K562 (cell line): ENCODE results near the gene BDKRB2. TPM values are rescaled to one million over a fixed set of nuclear protein-coding genes. Genes with fewer than 3 reads are reported as not detected.
A peak's percentile ranks its signal among the peaks of the same experiment; 100 is the strongest.

Source experiments
- ATAC-seq: fragments of 200-7000 bp; cut with Tn5 transposase; 3 replicates; pipeline ENCODE4 v1.9.1; 2020; ENCODE audit warnings: moderate library complexity
- BruUV-seq: library from RNA; stranded (reverse); fragments of 400-500 nt; replicated peaks from 2 replicates; lab custom pipeline; 2021; lab: Mats Ljungman, UMichigan
- CTCF ChIA-PET: fragments of 300-600 bp; formaldehyde crosslinking; extraction: SDS; loops from one replicate; lab custom pipeline; 2021; ENCODE audit warnings: low intra/inter-chr PET ratio; lab: Yijun Ruan, JAX
- POLR2A ChIA-PET: fragments of 300-600, 350-650 bp; sonication (Branson Sonifier 250); formaldehyde crosslinking; extraction: SDS; loops from one replicate; lab custom pipeline; 2021; ENCODE audit warnings: antibody characterized with exemption, inconsistent platforms; lab: Yijun Ruan, JAX
- DNase-seq, 4 experiments: peaks; one replicate each; pipeline versions ENCODE4 v3.0.0 to v3.0.0-alpha.2; 2011 to 2018; ENCODE audit warnings: low spot score in 3 of 4, mixed read lengths in 3 of 4; ENCODE audit errors: extremely low read depth in 1 of 4
- FAIRE-seq: peaks from 2 replicates; lab custom pipeline; 2011; peaks lifted over from hg19 to GRCh38; lab: Jason Lieb, UNC
- H2AFZ ChIP-seq: 2 replicates; pipeline ENCODE4 v1.6.0; 2011; ENCODE audit warnings: low read depth, low read length, control low read depth, inconsistent platforms
- H3K27ac ChIP-seq: fragments of 200-600 bp; 3 replicates; pipeline ENCODE4 v1.8.0; 2011; ENCODE audit warnings: low read depth, mild to moderate bottlenecking, control low read depth, inconsistent platforms, low read length, moderate library complexity, mixed read lengths; ENCODE audit errors: extremely low read depth
- H3K27me3 ChIP-seq, 2 experiments: fragments of 300-600 bp in 1 of 2; 2 replicates in 1 of 2; 3 replicates in 1 of 2; pipeline versions ENCODE4 v1.6.0 to v1.8.0; 2011; ENCODE audit warnings: inconsistent platforms in 2 of 2, low read length in 2 of 2, mild to moderate bottlenecking in 1 of 2, mixed read lengths in 1 of 2, moderate library complexity in 1 of 2; ENCODE audit not compliant: control insufficient read depth in 2 of 2, insufficient read depth in 2 of 2
- H3K36me3 ChIP-seq: fragments of 300-600 bp; 3 replicates; pipeline ENCODE4 v1.8.0; 2011; ENCODE audit warnings: mild to moderate bottlenecking, low read length, inconsistent platforms; ENCODE audit not compliant: control insufficient read depth, insufficient read depth
- H3K4me1 ChIP-seq, 2 experiments: fragments of 200-600 bp in 1 of 2; replicated peaks in 1 of 2; 2 replicates in 1 of 2; 3 replicates in 1 of 2; pipeline versions ENCODE4 v1.5.1 to v1.8.0; 2011; ENCODE audit warnings: inconsistent platforms in 2 of 2, low read length in 2 of 2, mild to moderate bottlenecking in 1 of 2, mixed read lengths in 1 of 2, moderate library complexity in 1 of 2; ENCODE audit not compliant: control insufficient read depth in 2 of 2, insufficient read depth in 2 of 2
- H3K4me2 ChIP-seq: 2 replicates; pipeline ENCODE4 v1.6.1; 2011; ENCODE audit warnings: low read length, control low read depth, inconsistent platforms, mixed read lengths; ENCODE audit not compliant: insufficient read depth
- H3K4me3 ChIP-seq: fragments of 200-600 bp; sonication (generic), shearing (Covaris generic); 2 replicates; pipeline ENCODE4 v1.5.1; 2016; ENCODE audit warnings: control low read depth, inconsistent platforms
- H3K79me2 ChIP-seq: fragments of 200-600 bp; 3 replicates; pipeline ENCODE4 v1.8.0; 2011; ENCODE audit warnings: low read length, inconsistent platforms; ENCODE audit not compliant: control insufficient read depth, insufficient read depth
- H3K9ac ChIP-seq, 2 experiments: 2 replicates each; pipeline versions ENCODE4 v1.6.0 to v1.6.1; 2011; ENCODE audit warnings: low read depth in 2 of 2, low read length in 2 of 2, control low read depth in 1 of 2, inconsistent platforms in 1 of 2, mild to moderate bottlenecking in 1 of 2, mixed read lengths in 1 of 2; ENCODE audit not compliant: insufficient read depth in 1 of 2
- H3K9me1 ChIP-seq: one replicate; pipeline ENCODE4 v1.6.0; 2011; ENCODE audit warnings: inconsistent platforms, mild to moderate bottlenecking, low read length, moderate library complexity; ENCODE audit not compliant: control insufficient read depth, insufficient read depth
- H3K9me3 ChIP-seq: replicated peaks from 2 replicates; pipeline ENCODE4 v1.5.1; 2011; ENCODE audit warnings: low read depth, low read length, inconsistent platforms; ENCODE audit not compliant: control insufficient read depth, insufficient read depth
- H4K20me1 ChIP-seq: replicated peaks from 2 replicates; pipeline ENCODE4 v1.6.1; 2011; ENCODE audit warnings: low read length, inconsistent platforms, mixed read lengths; ENCODE audit not compliant: control insufficient read depth, insufficient read depth
- CEBPG ChIP-seq, 3 experiments: fragments of 200-800 bp in 1 of 3; sonication (Bioruptor generic) in 1 of 3; sonication (generic) in 1 of 3; formaldehyde crosslinking in 1 of 3; IDR thresholded peaks in 2 of 3; conservative IDR thresholded peaks in 1 of 3; 2 replicates each; pipeline versions ENCODE4 v1.6.1 to v1.8.0; 2016 to 2022; ENCODE audit warnings: missing compliant biosample characterization in 2 of 3, missing genetic modification characterization in 2 of 3, mild to moderate bottlenecking in 1 of 3, missing genetic modification reagents in 1 of 3
- WGBS: fragments of 100-300 bp; shearing (Covaris generic); methylation state at CpG from one replicate; pipeline ENCODE4 v1.1.6; 2016; ENCODE audit warnings: low coverage, mixed read lengths; ENCODE audit not compliant: insufficient coverage; ENCODE audit errors: missing lambda C conversion rate; 5-methylcytosine and 5-hydroxymethylcytosine counted together
- in situ Hi-C: fragments of 300-500 bp; cut with MboI; formaldehyde crosslinking; loops from 4 replicates; pipeline ENCODE4 v1.15.0; 2018; ENCODE audit warnings: inconsistent platforms, mixed read lengths
- intact Hi-C: fragments of 100-400 bp; cut with micrococcal nuclease; formaldehyde crosslinking; loops from 2 replicates; pipeline ENCODE4 v1.14.2; 2022
- polyA plus RNA-seq, 8 experiments: library from polyadenylated mRNA; depleted of rRNA in 4 of 8; stranded (reverse) in 5 of 8; unstranded in 3 of 8; fragments of >200 nt; fragmentation: Nextera tagmentation in 2 of 8; fragmentation: Illumina TruSeq in 1 of 8; extraction: Ambion mirVana in 2 of 8; extraction: Trizol in 1 of 8; gene quantifications; 2 replicates each; pipeline versions ENCODE4 v1.2.1 to v1.2.3, GENCODE V29; 2011 to 2014; ENCODE audit warnings: inconsistent platforms in 1 of 8, missing spikeins in 1 of 8
- total RNA-seq, 7 experiments: library from RNA; depleted of rRNA in 6 of 7; stranded (reverse); fragments of >200 nt in 6 of 7; fragmentation: Illumina TruSeq in 2 of 7; extraction: Trizol in 2 of 7; gene quantifications; 2 replicates each; pipeline versions ENCODE4 v1.2.1 to v1.2.3, GENCODE V29; 2011 to 2021; ENCODE audit warnings: low replicate concordance in 1 of 7
- TF ChIP-seq, protein P1 (sequence below): fragments of 250-450 bp; sonication (Bioruptor Pico); IDR thresholded peaks from 2 replicates; pipeline ENCODE4 v1.5.0; 2021; ENCODE audit warnings: mild to moderate bottlenecking, borderline replicate concordance

The BDKRB2 gene
- total and polyA plus RNA-seq, 9 of the 15 experiments (the other 6 are each of a cell fraction or from before 2014, with no cell fraction given) = 0.02 TPM; not detected in 8

DNA sequence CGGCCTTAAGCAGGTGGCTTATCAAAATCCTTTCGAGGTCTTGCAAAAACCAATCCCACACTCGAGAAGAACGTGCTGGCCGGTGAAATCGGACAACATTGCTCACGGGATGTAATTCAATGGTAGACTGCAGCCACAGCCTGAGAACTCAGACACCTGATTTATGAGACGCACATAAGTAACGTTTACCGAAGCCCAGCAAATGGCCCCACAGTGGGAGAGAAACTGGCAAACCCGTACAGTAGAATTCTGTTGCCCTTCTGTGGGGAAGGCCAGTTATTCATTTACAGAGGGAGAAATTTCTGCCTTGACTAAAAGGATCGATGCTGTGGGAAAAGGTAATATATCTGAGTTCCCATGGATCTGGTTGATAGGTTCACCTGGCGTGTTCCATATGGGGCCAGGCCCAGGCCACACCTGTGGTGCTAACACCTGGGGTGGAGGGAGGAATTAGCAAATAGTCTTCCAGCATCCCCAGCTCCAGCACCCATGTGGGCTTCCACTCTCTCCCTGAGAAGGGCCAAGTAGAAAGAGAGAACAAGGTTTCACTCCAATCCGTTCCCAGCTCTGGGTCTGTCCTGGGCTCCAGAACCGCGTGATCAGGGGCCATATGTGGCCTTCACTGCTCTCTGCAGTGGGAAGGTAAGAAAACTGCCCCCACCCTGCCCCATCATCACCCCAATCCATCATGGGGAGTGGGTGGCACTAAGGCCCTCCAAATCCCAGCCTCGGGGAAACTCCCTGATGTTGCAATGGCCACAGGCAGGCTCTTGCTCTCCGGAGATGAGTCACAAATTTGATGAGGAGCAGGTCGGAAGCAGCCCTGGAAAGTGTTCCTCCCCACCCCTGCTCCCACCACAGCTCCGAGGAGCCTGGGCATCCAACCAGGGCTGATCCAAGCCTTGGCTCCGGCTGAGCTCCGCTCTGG, 64.1 kb downstream of the BDKRB2 start:
- ATAC-seq (no peak), FAIRE-seq (no peak), DNase-seq (no peak)
- ChIA-PET CTCF (no interaction called here), POLR2A (interaction anchor here (0.6 kb wide), 1 partner anchor 8 kb away, joined by 6 read pairs; no protein-coding TSS in a partner anchor)
- Histone ChIP-seq H4K20me1 (no peaks in the 10 kb centered on the region), H3K9me3 (no peaks in the 10 kb centered on the region), H3K9ac (no peak overlapping the region), H3K79me2 (no peaks in the 10 kb centered on the region), H3K4me1 (peaks cover 0 to 4% of the 10 kb centered on the region in 2 experiments; a peak in 2 of 5 replicates), H3K9me1 (no peaks in the 10 kb centered on the region), H3K27ac (no peak overlapping the region), H3K4me2 (no peak overlapping the region), H3K27me3 (peaks cover 3 to 41% of the 10 kb centered on the region in 2 experiments; a peak in 4 of 5 replicates), H2AFZ (no peak overlapping the region), H3K36me3 (no peaks in the 10 kb centered on the region), H3K4me3 (no peak overlapping the region)
- WGBS = 3% methylated on average over 19 of the region's 22 CpGs
- intact Hi-C loops (no loop called here), in situ Hi-C loops (loop anchor here (10.0 to 25.0 kb wide), 2 partner anchors 154 to 706 kb away; no protein-coding TSS in a partner anchor)
- TF ChIP-seq, protein P1, sequence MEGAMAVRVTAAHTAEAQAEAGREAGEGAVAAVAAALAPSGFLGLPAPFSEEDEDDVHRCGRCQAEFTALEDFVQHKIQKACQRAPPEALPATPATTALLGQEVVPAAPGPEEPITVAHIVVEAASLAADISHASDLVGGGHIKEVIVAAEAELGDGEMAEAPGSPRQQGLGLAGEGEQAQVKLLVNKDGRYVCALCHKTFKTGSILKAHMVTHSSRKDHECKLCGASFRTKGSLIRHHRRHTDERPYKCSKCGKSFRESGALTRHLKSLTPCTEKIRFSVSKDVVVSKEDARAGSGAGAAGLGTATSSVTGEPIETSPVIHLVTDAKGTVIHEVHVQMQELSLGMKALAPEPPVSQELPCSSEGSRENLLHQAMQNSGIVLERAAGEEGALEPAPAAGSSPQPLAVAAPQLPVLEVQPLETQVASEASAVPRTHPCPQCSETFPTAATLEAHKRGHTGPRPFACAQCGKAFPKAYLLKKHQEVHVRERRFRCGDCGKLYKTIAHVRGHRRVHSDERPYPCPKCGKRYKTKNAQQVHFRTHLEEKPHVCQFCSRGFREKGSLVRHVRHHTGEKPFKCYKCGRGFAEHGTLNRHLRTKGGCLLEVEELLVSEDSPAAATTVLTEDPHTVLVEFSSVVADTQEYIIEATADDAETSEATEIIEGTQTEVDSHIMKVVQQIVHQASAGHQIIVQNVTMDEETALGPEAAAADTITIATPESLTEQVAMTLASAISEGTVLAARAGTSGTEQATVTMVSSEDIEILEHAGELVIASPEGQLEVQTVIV = no peak
- TF ChIP-seq CEBPG (CRISPR knock-in tag; IDR thresholded peaks at IDR 0.05) (no peak), CEBPG (tag; conservative IDR thresholded peaks at IDR 0.05 in 1 of 2, IDR thresholded peaks at IDR 0.05 in 1 of 2) (peak in 1 of 2 experiments; percentile 36; a peak in 1 of 4 replicates)
- no TSS peak for BruUV-seq
